GM23248 (cell line): ENCODE data around the gene NDUFV3.
"Not testable (repeated sequence)": the region's sequence is repeated elsewhere in the genome, so short reads cannot be mapped to it uniquely, and the experiment has no call there.

Experiments used
- EZH2 ChIP-seq: fragments of 200-600 bp; sonication (generic); IDR thresholded peaks from 2 replicates; pipeline ENCODE4 v1.6.1; 2018; ENCODE audit warnings: antibody characterized with exemption, mild to moderate bottlenecking; ENCODE audit not compliant: insufficient read depth, poor library complexity, severe bottlenecking
- EZH2phosphoT487 ChIP-seq: fragments of 200-600 bp; sonication (generic); IDR thresholded peaks from 2 replicates; pipeline ENCODE4 v1.6.1; 2018; ENCODE audit warnings: antibody characterized with exemption, moderate library complexity, mild to moderate bottlenecking, low read depth; ENCODE audit not compliant: insufficient read depth

DNA sequence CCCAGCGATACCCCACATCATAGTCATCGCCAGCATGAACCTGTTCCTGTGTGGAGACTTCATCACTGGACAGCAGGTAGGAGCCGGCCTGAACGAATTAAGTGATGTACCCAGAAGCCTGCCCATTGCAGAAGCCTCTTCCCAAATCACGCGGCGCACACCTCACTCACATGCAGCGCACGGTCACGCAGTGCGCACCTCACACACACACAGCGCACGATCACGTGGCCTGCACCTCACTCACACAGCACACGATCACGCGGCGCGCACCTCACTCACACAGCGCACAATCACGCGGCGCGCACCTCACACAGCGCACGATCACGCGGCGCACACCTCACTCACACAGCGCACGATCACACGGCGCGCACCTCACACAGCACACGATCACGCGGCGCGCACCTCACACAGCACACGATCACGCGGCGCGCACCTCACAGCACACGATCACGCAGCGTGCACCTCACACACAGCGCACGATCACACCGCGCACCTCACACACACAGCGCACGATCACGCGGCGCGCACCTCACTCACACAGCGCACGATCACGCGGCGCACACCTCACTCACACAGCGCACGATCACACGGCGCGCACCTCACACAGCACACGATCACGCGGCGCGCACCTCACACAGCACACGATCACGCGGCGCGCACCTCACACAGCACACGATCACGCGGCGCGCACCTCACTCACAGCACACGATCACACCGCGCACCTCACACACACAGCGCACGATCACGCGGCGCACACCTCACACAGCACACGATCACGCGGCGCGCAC is 44.8 kb upstream of the NDUFV3 start:
- TF ChIP-seq EZH2phosphoT487, EZH2: not testable (repeated sequence)
